K562 (cell line): ENCODE results near the gene RNF11. TPM values are rescaled to one million over a fixed set of nuclear protein-coding genes. Genes with fewer than 3 reads are reported as not detected.

Experiments used
- ATAC-seq: fragments of 200-7000 bp; cut with Tn5 transposase; 3 replicates; pipeline ENCODE4 v1.9.1; 2020; ENCODE audit warnings: moderate library complexity
- BruUV-seq: library from RNA; stranded (reverse); fragments of 400-500 nt; replicated peaks from 2 replicates; lab custom pipeline; 2021; lab: Mats Ljungman, UMichigan
- CTCF ChIA-PET: fragments of 300-600 bp; formaldehyde crosslinking; extraction: SDS; loops from one replicate; lab custom pipeline; 2021; ENCODE audit warnings: low intra/inter-chr PET ratio; lab: Yijun Ruan, JAX
- POLR2A ChIA-PET: fragments of 300-600, 350-650 bp; sonication (Branson Sonifier 250); formaldehyde crosslinking; extraction: SDS; loops from one replicate; lab custom pipeline; 2021; ENCODE audit warnings: antibody characterized with exemption, inconsistent platforms; lab: Yijun Ruan, JAX
- DNase-seq, 4 experiments: peaks; one replicate each; pipeline versions ENCODE4 v3.0.0 to v3.0.0-alpha.2; 2011 to 2018; ENCODE audit warnings: low spot score in 3 of 4, mixed read lengths in 3 of 4; ENCODE audit errors: extremely low read depth in 1 of 4
- FAIRE-seq: peaks from 2 replicates; lab custom pipeline; 2011; peaks lifted over from hg19 to GRCh38; lab: Jason Lieb, UNC
- H2AFZ ChIP-seq: 2 replicates; pipeline ENCODE4 v1.6.0; 2011; ENCODE audit warnings: low read depth, low read length, control low read depth, inconsistent platforms
- H3K27ac ChIP-seq: fragments of 200-600 bp; 3 replicates; pipeline ENCODE4 v1.8.0; 2011; ENCODE audit warnings: low read depth, mild to moderate bottlenecking, control low read depth, inconsistent platforms, low read length, moderate library complexity, mixed read lengths; ENCODE audit errors: extremely low read depth
- H3K27me3 ChIP-seq, 2 experiments: fragments of 300-600 bp in 1 of 2; 2 replicates in 1 of 2; 3 replicates in 1 of 2; pipeline versions ENCODE4 v1.6.0 to v1.8.0; 2011; ENCODE audit warnings: inconsistent platforms in 2 of 2, low read length in 2 of 2, mild to moderate bottlenecking in 1 of 2, mixed read lengths in 1 of 2, moderate library complexity in 1 of 2; ENCODE audit not compliant: control insufficient read depth in 2 of 2, insufficient read depth in 2 of 2
- H3K36me3 ChIP-seq: fragments of 300-600 bp; 3 replicates; pipeline ENCODE4 v1.8.0; 2011; ENCODE audit warnings: mild to moderate bottlenecking, low read length, inconsistent platforms; ENCODE audit not compliant: control insufficient read depth, insufficient read depth
- H3K4me1 ChIP-seq, 2 experiments: fragments of 200-600 bp in 1 of 2; replicated peaks in 1 of 2; 2 replicates in 1 of 2; 3 replicates in 1 of 2; pipeline versions ENCODE4 v1.5.1 to v1.8.0; 2011; ENCODE audit warnings: inconsistent platforms in 2 of 2, low read length in 2 of 2, mild to moderate bottlenecking in 1 of 2, mixed read lengths in 1 of 2, moderate library complexity in 1 of 2; ENCODE audit not compliant: control insufficient read depth in 2 of 2, insufficient read depth in 2 of 2
- H3K4me2 ChIP-seq: 2 replicates; pipeline ENCODE4 v1.6.1; 2011; ENCODE audit warnings: low read length, control low read depth, inconsistent platforms, mixed read lengths; ENCODE audit not compliant: insufficient read depth
- H3K4me3 ChIP-seq: fragments of 200-600 bp; sonication (generic), shearing (Covaris generic); 2 replicates; pipeline ENCODE4 v1.5.1; 2016; ENCODE audit warnings: control low read depth, inconsistent platforms
- H3K79me2 ChIP-seq: fragments of 200-600 bp; 3 replicates; pipeline ENCODE4 v1.8.0; 2011; ENCODE audit warnings: low read length, inconsistent platforms; ENCODE audit not compliant: control insufficient read depth, insufficient read depth
- H3K9ac ChIP-seq, 2 experiments: 2 replicates each; pipeline versions ENCODE4 v1.6.0 to v1.6.1; 2011; ENCODE audit warnings: low read depth in 2 of 2, low read length in 2 of 2, control low read depth in 1 of 2, inconsistent platforms in 1 of 2, mild to moderate bottlenecking in 1 of 2, mixed read lengths in 1 of 2; ENCODE audit not compliant: insufficient read depth in 1 of 2
- H3K9me1 ChIP-seq: one replicate; pipeline ENCODE4 v1.6.0; 2011; ENCODE audit warnings: inconsistent platforms, mild to moderate bottlenecking, low read length, moderate library complexity; ENCODE audit not compliant: control insufficient read depth, insufficient read depth
- H3K9me3 ChIP-seq: replicated peaks from 2 replicates; pipeline ENCODE4 v1.5.1; 2011; ENCODE audit warnings: low read depth, low read length, inconsistent platforms; ENCODE audit not compliant: control insufficient read depth, insufficient read depth
- H4K20me1 ChIP-seq: replicated peaks from 2 replicates; pipeline ENCODE4 v1.6.1; 2011; ENCODE audit warnings: low read length, inconsistent platforms, mixed read lengths; ENCODE audit not compliant: control insufficient read depth, insufficient read depth
- ATF7 ChIP-seq: fragments of 450-650 bp; IDR thresholded peaks from 2 replicates; pipeline ENCODE4 v1.7.1; 2014; ENCODE audit warnings: mild to moderate bottlenecking, moderate library complexity
- FOS ChIP-seq: IDR thresholded peaks from 3 replicates; pipeline ENCODE4 v1.6.1; 2011; ENCODE audit not compliant: insufficient read length; ENCODE audit errors: extremely low read depth
- GABPB2 ChIP-seq: fragments of 250-450 bp; sonication (Bioruptor Pico); conservative IDR thresholded peaks from 2 replicates; pipeline ENCODE4 v1.5.1; 2021; ENCODE audit warnings: mild to moderate bottlenecking
- PHF21A ChIP-seq: fragments of 450-650 bp; IDR thresholded peaks from 2 replicates; pipeline ENCODE4 v1.6.1; 2017; ENCODE audit warnings: low read depth, borderline replicate concordance
- TAF9B ChIP-seq: fragments of 450-650 bp; IDR thresholded peaks from 2 replicates; pipeline ENCODE4 v1.6.1; 2018; ENCODE audit warnings: mild to moderate bottlenecking; ENCODE audit not compliant: partially characterized antibody
- ZNF384 ChIP-seq: IDR thresholded peaks from 2 replicates; pipeline ENCODE4 v1.6.1; 2012; ENCODE audit warnings: low read depth, low read length, improper control_type of control experiment
- WGBS: fragments of 100-300 bp; shearing (Covaris generic); methylation state at CpG from one replicate; pipeline ENCODE4 v1.1.6; 2016; ENCODE audit warnings: low coverage, mixed read lengths; ENCODE audit not compliant: insufficient coverage; ENCODE audit errors: missing lambda C conversion rate; 5-methylcytosine and 5-hydroxymethylcytosine counted together
- in situ Hi-C: fragments of 300-500 bp; cut with MboI; formaldehyde crosslinking; loops from 4 replicates; pipeline ENCODE4 v1.15.0; 2018; ENCODE audit warnings: inconsistent platforms, mixed read lengths
- intact Hi-C: fragments of 100-400 bp; cut with micrococcal nuclease; formaldehyde crosslinking; loops from 2 replicates; pipeline ENCODE4 v1.14.2; 2022
- polyA plus RNA-seq, 8 experiments: library from polyadenylated mRNA; depleted of rRNA in 4 of 8; stranded (reverse) in 5 of 8; unstranded in 3 of 8; fragments of >200 nt; fragmentation: Nextera tagmentation in 2 of 8; fragmentation: Illumina TruSeq in 1 of 8; extraction: Ambion mirVana in 2 of 8; extraction: Trizol in 1 of 8; gene quantifications; 2 replicates each; pipeline versions ENCODE4 v1.2.1 to v1.2.3, GENCODE V29; 2011 to 2014; ENCODE audit warnings: inconsistent platforms in 1 of 8, missing spikeins in 1 of 8
- total RNA-seq, 7 experiments: library from RNA; depleted of rRNA in 6 of 7; stranded (reverse); fragments of >200 nt in 6 of 7; fragmentation: Illumina TruSeq in 2 of 7; extraction: Trizol in 2 of 7; gene quantifications; 2 replicates each; pipeline versions ENCODE4 v1.2.1 to v1.2.3, GENCODE V29; 2011 to 2021; ENCODE audit warnings: low replicate concordance in 1 of 7

RNF11 gene
- total and polyA plus RNA-seq, 9 of the 15 experiments (the other 6 are each of a cell fraction or from before 2014, with no cell fraction given) = 5.7 to 34.3 (median 23.1) TPM

- 85% methylated on average over 5 of the region's 5 CpGs for WGBS
- Histone ChIP-seq H2AFZ (no peak overlapping the region), H3K9me1 (no peaks in the 10 kb centered on the region), H3K9ac (no peak overlapping the region), H4K20me1 (peaks cover 18% of the 10 kb centered on the region), H3K27me3 (no peaks in the 10 kb centered on the region), H3K4me3 (no peak overlapping the region), H3K79me2 (peaks cover 63% of the 10 kb centered on the region), H3K36me3 (peaks cover 3% of the 10 kb centered on the region; the same call in 1 of the 3 replicates), H3K4me2 (no peak overlapping the region), H3K27ac (no peak overlapping the region), H3K4me1 (peaks cover 0 to 6% of the 10 kb centered on the region in 2 experiments; a peak in 2 of 5 replicates), H3K9me3 (no peaks in the 10 kb centered on the region)
- intact Hi-C loops (no loop called here), in situ Hi-C loops (no loop called here)
- no peak for ATAC-seq
- ChIA-PET CTCF (no interaction called here), POLR2A (interaction anchor here (0.6 to 1.2 kb wide), 3 partner anchors 11 to 875 kb away, joined by 3 to 6 read pairs (median 3); no protein-coding TSS in a partner anchor)
- FAIRE-seq = no peak
- no peak for DNase-seq
- TF ChIP-seq TAF9B (no peak), PHF21A (no peak)
- BruUV-seq = no TSS peak
Observed at GRCh38 chr1:51253691-51254090, 17.6 kb downstream of the RNF11 start.

GRCh38 chr1:51255331-51255730 is 19.3 kb downstream of the RNF11 start:
- no peak overlapping the region for H2AFZ ChIP-seq
- peaks cover 62% of the 10 kb centered on the region for H3K79me2 ChIP-seq
- intact Hi-C loops = no loop called here
- peaks cover 31% of the 10 kb centered on the region for H4K20me1 ChIP-seq
- H3K9me1 ChIP-seq = no peaks in the 10 kb centered on the region
- DNase-seq (no peak), ATAC-seq (no peak), FAIRE-seq (no peak)
- no TSS peak for BruUV-seq
- H3K9me3 ChIP-seq = no peaks in the 10 kb centered on the region
- H3K4me1 ChIP-seq = peaks cover 0 to 6% of the 10 kb centered on the region in 2 experiments; a peak in 2 of 5 replicates
- H3K4me2 ChIP-seq = no peak overlapping the region
- H3K4me3 ChIP-seq = no peak overlapping the region
- H3K9ac ChIP-seq = no peak overlapping the region
- H3K27ac ChIP-seq = no peak overlapping the region
- H3K36me3 ChIP-seq = 0 out of 3 replicates have a peak, but pooled peaks cover under 1% of the 10 kb centered on the region
- POLR2A ChIA-PET = interaction anchor here (0.9 to 3.3 kb wide), 8 partner anchors 8 to 40 kb away, joined by 3 to 16 read pairs (median 5); partner anchors contain the start of gene RNF11
- in situ Hi-C loops = no loop called here
- 42% methylated on average over 3 of the region's 3 CpGs for WGBS
- H3K27me3 ChIP-seq = no peaks in the 10 kb centered on the region
- CTCF ChIA-PET = no interaction called here
- TF ChIP-seq GABPB2 = no peak
- TF ChIP-seq FOS = no peak
- no peak for TF ChIP-seq ZNF384
- no peak for TF ChIP-seq ATF7
